Right ventricle myocardium superior (tissue), 1 donor: ENCODE data around the gene USP33. TPM values are rescaled to one million over a fixed set of nuclear protein-coding genes. Genes with fewer than 3 reads are reported as not detected.
"Not testable (repeated sequence)": the region's sequence is repeated elsewhere in the genome, so short reads cannot be mapped to it uniquely, and the experiment has no call there.

ENCODE experiments used
- ATAC-seq: fragments of 200-7000 bp; cut with Tn5 transposase; one replicate; pipeline ENCODE4 v1.9.1; 2020; ENCODE audit warnings: mild to moderate bottlenecking; ENCODE audit not compliant: poor library complexity
- DNase-seq: peaks from one replicate; pipeline ENCODE4 v3.0.0-alpha.2; 2020
- intact Hi-C: fragments of 100-400 bp; cut with DNase I; formaldehyde crosslinking; loops from one replicate; pipeline ENCODE4 v1.11.2; 2022
- long read RNA-seq: library from polyadenylated mRNA; unstranded; transcript quantifications from one replicate; pipeline ENCODE4 v2.0.0, GENCODE V29; 2021
- total RNA-seq: library from RNA; stranded (reverse); fragmentation: NEBNext Ultra II Directional; extraction: Animal tissue kit (Norgen Biotek cat#: 25700); gene quantifications from one replicate; pipeline ENCODE4 v1.2.1, GENCODE V29; 2021
- donor health status: DM: no; HTN: yes; CAD: no; lungs with severe emphysema.

Gene USP33
- 22.0 TPM for total RNA-seq
- long read RNA-seq, full-length matches to known transcripts, result 44 of 80 reads
- long read RNA-seq, partial matches to known transcripts, result 7 of 80 reads
- long read RNA-seq, other reads (novel, unspliced or antisense), result 29 of 80 reads

DNA sequence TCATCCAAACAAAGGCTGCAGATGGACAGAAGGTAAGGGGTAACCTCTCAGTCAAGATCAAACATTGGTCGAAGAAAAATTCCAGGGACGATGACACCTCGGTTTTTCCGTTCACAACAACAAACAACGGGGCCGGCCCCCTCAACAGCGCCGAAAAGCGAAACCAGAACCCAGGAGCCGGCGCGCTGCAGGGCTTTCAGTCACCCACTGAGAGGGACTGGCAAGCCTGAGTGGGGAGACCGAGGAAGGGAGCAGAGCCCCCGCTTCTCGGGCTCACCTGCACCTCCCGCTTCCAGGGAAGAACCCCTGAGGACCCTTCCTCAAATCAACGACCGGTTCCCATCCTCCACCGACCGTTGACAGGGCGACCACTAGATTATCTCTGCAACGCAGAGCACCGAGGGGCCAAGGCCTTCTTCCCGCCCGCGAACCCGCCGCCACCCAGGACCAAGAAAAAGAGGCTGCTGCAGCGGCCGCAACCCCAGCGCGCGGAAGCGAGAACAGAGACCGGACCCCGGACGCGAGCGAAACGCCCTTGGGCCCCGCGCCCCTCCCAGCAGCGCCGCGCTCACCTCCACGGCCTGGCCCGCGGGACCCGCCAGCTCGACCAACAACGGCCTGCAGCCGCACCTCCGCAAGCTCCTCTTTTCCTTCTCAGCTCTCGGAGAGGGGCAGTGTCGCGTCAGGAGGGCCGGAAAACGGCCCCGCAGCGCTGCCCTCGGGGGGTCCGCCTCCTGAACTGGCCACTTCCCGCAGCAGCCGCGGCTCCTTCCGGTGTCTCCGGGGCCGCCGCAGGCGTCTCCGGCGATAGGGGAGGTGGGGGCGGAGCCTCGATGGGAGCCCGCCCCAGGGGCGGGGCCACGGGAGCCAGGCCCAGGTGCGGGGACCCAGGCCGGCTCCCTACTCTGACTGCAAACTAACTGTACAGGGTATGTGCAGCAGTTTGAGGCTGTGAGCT is at the start of gene USP33:
TSS of gene USP33 (minus strand) at position 782 of the 958 bp plus-strand sequence. CDS start 18,155 bp downstream, outside the sequence.
- ATAC-seq, result peak; percentile 98
- intact Hi-C loops, result no loop called here
- peak; percentile 94 for DNase-seq

DNA sequence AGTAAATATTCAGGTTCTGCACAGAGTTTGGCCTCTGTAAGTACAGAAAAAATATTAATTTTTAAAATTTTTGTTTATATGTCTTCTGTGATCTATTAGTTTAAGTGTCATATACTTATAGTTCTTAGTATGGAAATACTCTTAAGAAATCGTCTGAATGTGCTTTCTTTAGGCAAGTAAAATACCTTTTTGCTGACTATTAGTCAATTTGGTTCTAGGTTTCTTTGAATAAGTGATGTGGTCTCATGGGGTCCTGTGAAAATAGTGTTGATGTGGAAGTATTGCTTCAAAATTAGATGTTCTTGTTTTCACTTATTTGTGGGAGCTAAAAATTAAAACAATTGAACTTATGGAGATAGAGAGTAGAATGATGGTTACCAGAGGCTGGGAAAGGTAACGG is 43.7 kb upstream of the USP33 start:
- no peak for DNase-seq
- ATAC-seq, result no peak
- intact Hi-C loops, result no loop called here

DNA sequence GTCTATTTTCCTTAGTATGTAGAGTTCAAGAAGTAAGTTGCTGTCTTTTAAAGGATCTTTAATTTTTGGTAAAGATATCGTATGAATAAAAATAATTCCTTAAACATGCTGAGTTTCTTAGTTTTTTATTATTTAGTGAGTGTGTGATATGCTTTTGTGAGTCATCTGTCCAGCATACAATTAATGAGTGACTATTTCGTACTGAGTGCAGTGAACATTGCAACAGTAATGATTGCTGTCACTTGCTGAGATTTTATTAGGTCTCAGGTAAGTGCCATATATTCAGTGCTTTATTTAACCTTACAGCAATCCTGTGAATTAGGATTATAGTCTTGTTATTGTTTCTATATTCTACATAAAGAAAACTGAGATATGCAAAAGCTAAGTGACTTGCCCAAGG is 42.4 kb upstream of the USP33 start:
- ATAC-seq, result no peak
- intact Hi-C loops, result no loop called here

DNA sequence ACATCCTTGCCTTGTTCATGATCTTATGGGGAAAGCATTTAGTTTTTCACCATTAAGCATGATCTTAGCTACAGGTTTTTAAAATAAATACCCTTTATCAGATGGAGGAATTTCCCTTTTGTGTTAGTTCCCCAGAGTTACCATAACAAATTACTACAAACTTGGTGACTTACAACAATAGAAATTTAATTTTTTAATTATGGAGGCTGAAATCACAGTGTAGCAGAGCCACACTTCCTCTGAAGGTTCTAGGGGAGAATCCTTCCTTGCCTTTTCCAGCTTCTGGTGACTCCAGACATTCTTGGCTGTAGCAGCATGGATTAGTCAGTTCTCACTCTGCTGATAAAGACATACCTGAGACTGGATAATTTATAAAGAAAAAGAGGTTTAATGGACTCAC is 38.3 kb upstream of the USP33 start:
- DNase-seq (no peak), ATAC-seq (no peak)
- intact Hi-C loops, result no loop called here

More for the DNA sequence above, 42.4 kb upstream of the USP33 start:
- no peak for DNase-seq

DNA sequence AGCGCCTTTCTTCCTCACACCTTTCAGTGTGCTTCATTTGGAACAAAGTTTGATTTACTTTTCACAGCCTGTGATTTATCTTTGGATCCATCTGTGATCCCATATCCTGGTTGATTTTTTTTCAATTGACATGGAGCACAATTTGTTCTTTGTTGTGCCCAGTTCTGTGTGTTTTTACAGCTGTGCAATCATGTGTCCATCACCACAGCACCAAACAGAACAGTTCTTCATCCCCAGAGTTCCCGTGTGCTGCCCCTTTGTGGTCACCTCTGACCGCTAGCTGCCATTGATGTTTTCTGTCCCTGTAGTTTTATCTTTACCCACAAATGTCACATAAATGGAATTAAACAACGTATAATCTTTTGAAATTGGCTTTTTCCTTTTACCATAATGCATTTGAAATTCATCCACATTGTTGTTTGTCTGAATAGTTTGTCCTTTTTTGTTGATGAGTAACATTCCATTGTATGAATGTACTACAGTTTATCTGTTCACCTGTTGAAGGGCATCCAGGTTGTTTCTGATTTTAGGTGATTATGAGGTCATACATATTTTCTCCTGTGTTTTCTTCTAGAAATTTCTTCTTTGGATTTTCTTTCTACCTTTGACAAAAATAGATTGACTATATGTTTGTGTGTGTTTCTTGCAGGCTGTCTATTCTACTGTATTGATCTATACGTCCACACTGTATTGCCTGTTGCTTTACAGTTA is 37.2 kb upstream of the USP33 start:
- intact Hi-C loops, result no loop called here
- no peak for ATAC-seq
- no peak for DNase-seq

DNA sequence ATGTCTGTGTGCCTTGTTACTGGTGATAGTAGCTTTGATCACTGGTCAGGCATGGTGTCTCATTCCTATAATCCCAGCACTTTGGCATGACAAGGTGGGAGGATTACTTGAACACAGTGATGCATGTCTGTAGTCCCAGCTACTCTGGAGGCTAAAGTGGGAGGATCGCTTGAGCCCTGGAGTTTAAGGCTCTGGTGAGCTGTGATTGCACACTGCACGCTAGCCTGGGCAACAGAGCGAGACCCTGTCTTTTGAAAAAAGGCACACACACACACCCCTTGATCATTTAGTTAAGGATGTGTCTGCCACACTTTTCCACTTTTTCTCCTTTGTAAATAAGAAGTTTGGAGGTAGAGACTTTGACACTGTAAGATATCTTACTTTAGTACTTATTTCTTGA is 34.9 kb upstream of the USP33 start:
- intact Hi-C loops, result no loop called here
- ATAC-seq (no peak), DNase-seq (no peak)

DNA sequence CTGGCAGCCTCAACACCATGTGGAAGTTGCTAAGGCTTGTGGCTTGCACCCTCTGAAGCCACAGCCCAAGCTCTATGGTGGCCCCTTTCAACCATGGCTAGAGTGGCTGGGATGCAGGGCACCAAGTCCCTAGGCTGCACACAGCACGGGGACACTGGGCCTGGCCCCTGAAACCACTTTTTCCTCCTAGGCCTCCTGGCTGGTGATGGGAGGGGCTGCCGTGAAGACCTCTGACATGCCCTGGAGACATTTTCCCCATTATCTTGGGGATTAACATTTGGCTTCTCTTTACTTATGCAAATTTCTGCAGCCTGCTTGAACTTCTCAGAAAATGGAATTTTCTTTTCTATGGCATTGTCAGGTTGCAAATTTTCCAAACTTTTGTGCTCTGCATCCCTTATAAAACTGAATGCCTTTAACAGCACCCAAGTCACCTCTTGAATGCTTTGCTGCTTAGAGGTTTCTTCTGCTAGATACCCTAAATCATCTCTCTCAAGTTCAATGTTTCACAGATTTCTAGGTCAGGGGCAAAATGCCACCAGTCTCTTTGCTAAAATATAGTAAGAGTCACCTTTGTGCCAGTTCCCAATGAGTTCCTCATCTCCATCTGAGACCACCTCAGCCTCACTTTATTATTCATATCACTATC is 26.6 kb upstream of the USP33 start:
- intact Hi-C loops, DNase-seq, ATAC-seq: not testable (repeated sequence)

DNA sequence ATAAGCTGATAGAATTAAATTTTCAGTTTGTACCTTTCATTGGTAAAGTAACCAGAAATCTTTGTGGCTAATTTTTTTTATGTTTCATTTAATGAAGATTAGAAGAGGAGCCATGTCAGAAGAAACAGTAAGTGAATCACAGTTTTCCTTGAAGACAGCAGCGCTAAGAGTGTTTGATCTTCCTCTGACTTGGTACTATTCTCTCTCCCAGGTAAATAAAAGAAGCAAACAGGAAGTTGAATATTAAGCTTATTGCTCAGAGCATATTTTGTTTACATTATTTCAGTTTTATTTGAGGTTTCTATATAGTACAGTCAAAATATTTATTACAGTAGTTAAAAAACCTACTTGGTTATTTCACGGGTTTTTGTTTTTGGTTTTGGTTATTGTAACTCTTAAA is 23.5 kb upstream of the USP33 start:
- DNase-seq (no peak), ATAC-seq (no peak)
- intact Hi-C loops, result no loop called here

DNA sequence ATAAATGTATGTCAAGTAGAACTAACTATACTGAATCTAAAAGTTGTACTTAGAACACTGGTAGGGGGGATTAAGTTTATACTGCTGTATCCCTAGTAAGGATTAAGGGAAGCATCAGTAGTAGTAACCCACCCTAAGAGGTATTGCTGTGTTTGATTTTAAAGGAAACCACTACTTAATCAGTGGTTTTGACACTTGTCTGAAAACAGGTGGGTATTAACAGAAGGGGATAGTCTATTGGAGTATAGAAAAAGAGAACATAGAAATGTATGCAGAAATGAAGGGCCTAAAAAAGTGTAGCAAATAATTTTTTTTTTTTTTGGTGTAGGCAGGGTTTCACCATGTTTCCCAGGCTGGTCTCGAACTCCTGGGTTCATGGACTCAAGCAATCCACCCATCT is 22.0 kb upstream of the USP33 start:
- no peak for ATAC-seq
- intact Hi-C loops, result no loop called here
- no peak for DNase-seq

DNA sequence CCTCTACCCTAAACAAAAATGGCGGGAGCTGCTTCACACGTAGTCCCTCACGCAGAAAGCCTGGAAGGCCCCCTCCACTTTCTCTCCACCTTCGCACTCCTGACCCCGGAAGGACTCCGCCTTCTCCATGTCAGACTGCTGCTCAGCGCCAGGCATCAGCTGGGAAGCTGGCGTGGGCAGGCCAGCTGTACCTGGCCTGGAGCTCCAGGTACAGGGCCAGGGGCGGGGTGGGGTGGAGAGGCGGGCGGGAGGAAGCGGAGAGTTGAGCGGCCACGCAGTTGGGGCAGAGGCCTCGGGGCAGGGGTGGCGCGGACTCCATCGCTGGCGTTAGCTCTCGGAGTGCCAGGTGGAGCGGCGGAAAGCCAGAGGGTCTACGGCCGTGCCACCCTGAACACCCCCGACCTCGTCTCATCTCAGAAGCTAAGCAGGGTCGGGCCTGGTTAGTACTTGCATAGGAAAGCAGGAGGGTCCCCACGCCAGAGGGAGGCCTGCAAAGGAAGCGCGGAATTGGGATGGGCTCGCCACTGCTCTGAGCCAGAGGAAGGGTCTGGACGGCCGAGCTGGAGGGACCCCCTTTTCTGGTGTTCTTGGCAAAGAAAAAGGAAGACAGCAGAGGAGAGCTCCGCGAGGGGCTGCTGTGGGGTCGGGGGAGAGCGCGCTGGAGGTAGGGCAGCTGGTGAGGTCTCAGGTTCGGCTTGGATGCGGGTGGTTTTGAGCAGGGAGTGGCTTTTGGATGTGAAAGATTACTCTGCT is 20.1 kb upstream of the USP33 start, which contains the start of gene MIGA1:
TSS of gene MIGA1 (plus strand) at position 121 of the 753 bp plus-strand sequence. CDS start 3,604 bp downstream, outside the sequence.
- intact Hi-C loops, result no loop called here
- DNase-seq (peak; percentile 88), ATAC-seq (peak; percentile 99)

DNA sequence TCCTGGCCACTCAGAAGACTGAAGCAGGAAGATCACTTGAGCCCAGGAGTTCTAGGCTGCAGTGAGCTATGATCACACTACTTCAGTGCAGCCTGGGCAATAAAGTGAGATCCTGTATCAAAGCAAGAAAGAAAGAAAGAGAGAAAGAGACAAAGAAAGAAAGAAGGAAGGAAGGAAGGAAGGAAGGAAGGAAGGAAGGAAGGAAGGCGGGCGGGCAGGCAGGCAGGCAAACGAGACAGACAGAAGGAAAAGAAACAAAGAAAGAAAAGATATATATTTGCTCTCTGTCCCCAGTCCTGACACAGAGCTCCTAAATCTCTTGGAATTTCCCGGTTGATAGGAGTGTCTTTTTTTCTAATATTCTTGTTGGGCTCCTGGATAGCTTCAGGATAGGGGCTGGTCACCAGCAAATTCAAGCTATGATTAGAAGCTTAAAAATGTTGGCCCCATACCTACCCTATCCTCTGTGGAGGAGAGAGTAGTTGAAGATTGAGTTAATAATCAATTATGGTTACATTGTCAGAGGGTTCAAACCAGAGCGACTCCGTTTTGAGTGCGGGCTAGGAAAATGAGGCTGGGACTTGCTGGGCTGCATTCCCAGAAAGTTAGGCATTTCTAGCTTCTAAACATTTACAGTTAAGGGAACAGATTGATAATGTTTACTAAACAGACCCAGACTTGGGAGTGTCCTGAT is 16.5 kb upstream of the USP33 start:
- ATAC-seq (no peak), DNase-seq (no peak)
- intact Hi-C loops, result no loop called here

DNA sequence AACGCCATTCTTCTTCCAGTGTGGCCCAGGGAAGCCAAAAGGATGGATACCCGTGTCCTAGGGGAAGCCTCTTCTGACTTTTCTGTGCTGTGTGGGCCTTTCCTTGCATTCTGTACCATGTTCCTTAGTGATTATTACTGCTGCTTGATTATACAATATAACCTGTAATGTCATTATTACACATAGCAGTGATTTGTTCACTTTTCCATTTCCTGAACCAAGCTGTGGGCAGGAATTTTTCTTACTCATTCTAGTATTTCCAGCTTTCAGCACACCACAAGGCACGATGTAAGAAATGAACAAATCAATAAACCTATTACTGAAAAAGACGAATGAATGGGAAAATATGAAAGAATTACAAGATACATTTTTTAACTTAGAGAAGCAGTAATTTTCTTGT is 8.4 kb upstream of the USP33 start:
- intact Hi-C loops, result no loop called here
- no peak for ATAC-seq
- DNase-seq, result no peak

DNA sequence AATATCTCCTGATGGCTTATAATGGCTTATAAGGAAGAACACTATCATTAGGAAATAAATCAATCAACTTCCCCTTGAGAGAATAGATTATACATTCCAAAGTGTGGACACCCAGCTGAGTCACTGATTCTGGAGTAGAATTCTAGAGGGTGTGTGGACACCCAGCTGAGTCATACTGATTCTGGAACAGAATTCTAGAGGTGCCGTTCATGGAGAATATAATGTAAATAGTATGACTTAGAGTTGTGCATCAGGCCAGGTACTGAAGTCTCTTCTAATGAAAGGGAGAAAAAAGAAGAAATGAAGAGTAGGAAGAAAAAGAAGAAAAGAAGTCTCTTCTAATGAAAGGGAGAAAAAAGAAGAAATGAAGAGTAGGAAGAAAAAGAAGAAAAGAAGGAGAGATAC is 2.4 kb upstream of the USP33 start:
- intact Hi-C loops, result no loop called here
- DNase-seq, result no peak
- no peak for ATAC-seq

DNA sequence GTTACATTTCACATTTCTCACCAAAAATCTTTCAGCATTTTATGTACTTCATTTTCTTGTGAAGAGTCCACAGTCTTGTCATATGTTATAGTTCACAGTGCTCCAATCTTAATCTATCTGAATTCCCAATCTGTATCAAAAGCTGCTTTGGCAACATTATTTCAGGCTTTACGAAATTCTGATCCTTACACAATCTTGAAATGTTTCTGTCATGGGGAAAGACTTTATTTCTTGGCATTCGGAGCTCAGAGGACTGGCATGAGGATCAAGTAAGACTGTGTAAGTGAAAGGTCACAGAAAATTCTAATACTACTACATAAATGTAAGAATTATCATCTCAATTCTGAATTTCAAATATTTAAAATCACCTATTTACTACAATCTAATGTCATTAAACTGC is 2.0 kb downstream of the USP33 start:
- DNase-seq, result no peak
- intact Hi-C loops, result no loop called here
- ATAC-seq, result peak; percentile 4

DNA sequence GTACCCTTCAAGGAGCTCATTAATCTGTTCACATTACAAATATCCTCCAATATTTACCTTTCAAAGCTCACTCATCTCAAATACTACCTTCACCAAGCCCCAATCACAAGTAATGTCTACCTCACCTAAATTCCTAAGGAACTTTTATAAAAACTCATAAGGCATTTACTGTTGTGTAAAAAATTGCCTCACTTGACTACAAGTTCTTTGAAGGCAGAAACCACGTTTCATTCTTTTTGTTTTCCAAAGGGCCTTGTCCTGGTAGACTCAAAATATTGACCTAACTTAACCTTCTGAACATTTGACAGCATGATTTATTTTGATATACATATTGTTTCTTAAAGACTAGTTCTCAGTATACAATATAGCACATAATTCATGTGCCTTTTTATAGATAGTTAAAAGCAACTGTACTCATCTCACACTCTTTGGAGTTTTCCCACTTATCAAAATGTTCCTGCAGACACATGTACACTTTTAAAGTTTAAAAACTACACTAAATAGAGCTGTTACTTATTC is 2.5 kb downstream of the USP33 start:
- intact Hi-C loops, result no loop called here
- ATAC-seq, result no peak

DNA sequence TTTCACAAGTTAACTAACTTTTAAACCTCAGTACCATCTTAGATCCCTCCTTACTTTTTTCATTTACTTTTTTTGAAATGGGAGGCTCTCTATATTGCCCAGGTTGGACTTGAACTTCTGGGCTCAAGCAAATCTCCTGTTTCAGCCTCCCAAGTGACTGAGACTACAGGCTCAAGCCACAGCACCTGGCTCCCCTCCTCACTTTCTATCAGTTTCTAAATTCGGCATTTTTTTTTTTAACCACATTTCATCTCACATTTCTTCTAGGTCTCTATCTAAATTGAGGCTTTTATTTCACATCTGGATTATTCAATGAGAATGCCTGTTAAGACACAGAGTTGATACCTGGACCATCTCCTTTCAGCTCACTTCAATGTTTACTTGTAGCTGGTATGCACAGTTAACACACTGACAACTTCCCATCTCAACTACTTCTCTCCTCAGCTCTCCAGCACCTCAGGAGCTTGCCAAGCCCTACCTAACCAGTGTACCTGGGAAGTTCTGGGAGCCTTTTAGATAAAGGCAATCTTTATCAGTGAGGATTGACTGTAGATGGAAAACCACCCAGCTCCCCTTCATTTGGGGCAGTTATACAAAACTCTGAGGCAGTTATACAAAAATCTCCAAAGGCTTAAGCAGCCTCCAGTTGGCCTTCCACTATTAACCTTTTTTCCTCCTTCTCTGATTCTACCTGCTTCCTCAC is 3.4 kb downstream of the USP33 start:
- no peak for DNase-seq
- intact Hi-C loops, result no loop called here
- no peak for ATAC-seq

More for the DNA sequence above, 2.5 kb downstream of the USP33 start:
- no peak for DNase-seq

DNA sequence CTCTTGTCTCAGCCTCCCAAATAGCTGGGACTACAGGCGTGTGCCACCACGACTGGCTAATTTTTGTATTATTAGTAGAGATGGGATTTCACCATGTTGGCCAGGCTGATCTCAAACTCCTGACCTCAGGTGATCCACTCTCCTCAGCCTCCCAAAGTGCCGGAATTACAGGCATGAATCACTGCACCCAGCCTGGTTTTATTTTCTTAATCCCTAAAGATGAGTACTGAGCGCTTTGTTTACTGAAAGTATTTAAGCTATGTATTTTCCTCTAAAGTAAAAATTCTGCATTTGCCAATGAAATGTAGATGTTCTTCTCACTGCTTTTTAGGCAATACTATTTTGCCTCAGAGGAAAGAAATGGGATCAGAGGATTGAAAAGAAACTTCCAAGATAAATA is 10.2 kb downstream of the USP33 start:
- ATAC-seq, DNase-seq, intact Hi-C loops: not testable (repeated sequence)
